Measurements from ENCODE around the gene CENPX. TPM values are rescaled to one million over a fixed set of nuclear protein-coding genes. Genes with fewer than 3 reads are reported as not detected.
A peak's percentile ranks its signal among the peaks of the same experiment; 100 is the strongest.

The CENPX gene
- total and polyA plus RNA-seq, 2 of the 13 experiments (the other 11 are each of a cell fraction or from before 2014, with no cell fraction given) = 92.7 to 170 TPM

DNA sequence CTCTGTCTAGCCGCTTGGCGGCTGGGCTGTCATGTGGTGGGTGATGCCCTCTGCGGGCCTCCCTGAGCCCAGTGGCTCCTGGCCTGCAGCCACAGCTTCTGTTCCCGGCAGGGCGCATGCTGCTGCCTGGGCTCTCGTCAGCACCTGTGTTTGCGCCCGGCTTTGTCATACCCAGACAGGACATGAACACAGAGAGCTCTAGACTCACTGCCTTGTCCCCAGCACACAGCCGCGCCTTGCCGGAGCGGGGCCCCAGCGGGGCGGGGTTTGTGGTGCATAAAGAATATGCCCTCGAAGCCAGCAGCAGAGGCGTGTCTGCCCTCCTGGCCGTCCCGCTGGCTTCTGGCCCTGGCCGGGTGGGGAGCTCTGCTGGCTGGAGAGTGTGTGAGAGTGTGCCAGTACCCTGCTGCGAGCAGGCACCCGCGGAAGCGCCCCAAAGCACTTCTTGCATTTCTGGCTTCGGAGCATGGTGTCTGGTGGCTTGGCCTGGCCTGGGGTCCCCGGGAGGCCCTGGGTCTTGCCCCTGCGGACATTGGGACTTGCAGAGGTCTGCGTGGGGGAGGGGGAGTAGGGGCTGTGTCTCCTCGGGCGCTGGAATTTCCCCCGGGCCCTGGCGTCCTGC lies 30.9 kb downstream of the CENPX start (continued):
- TF ChIP-seq, protein P1, sequence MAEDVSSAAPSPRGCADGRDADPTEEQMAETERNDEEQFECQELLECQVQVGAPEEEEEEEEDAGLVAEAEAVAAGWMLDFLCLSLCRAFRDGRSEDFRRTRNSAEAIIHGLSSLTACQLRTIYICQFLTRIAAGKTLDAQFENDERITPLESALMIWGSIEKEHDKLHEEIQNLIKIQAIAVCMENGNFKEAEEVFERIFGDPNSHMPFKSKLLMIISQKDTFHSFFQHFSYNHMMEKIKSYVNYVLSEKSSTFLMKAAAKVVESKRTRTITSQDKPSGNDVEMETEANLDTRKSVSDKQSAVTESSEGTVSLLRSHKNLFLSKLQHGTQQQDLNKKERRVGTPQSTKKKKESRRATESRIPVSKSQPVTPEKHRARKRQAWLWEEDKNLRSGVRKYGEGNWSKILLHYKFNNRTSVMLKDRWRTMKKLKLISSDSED (CRISPR knock-in tag; IDR thresholded peaks at IDR 0.05) = peak; percentile 93; the same call in 1 of the 2 replicates
- peak; percentile 82 for TF ChIP-seq HOXA3 (CRISPR knock-in tag; IDR thresholded peaks at IDR 0.05)
- TF ChIP-seq, protein P2, sequence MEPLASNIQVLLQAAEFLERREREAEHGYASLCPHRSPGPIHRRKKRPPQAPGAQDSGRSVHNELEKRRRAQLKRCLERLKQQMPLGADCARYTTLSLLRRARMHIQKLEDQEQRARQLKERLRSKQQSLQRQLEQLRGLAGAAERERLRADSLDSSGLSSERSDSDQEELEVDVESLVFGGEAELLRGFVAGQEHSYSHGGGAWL (CRISPR knock-in tag; IDR thresholded peaks at IDR 0.05) = peak; percentile 89; the same call in 1 of the 2 replicates
- no peak for TF ChIP-seq ZNF530 (CRISPR knock-in tag; IDR thresholded peaks at IDR 0.05; ENCODE audit: low read depth)
- no peak for TF ChIP-seq WIZ (CRISPR knock-in tag; IDR thresholded peaks at IDR 0.05)
- TF ChIP-seq HHEX (CRISPR knock-in tag; IDR thresholded peaks at IDR 0.05) = no peak
- peak; percentile 51 for TF ChIP-seq ZNF143 (CRISPR knock-in tag; IDR thresholded peaks at IDR 0.05)
- TF ChIP-seq, protein P3, sequence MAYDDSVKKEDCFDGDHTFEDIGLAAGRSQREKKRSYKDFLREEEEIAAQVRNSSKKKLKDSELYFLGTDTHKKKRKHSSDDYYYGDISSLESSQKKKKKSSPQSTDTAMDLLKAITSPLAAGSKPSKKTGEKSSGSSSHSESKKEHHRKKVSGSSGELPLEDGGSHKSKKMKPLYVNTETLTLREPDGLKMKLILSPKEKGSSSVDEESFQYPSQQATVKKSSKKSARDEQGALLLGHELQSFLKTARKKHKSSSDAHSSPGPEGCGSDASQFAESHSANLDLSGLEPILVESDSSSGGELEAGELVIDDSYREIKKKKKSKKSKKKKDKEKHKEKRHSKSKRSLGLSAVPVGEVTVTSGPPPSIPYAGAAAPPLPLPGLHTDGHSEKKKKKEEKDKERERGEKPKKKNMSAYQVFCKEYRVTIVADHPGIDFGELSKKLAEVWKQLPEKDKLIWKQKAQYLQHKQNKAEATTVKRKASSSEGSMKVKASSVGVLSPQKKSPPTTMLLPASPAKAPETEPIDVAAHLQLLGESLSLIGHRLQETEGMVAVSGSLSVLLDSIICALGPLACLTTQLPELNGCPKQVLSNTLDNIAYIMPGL (CRISPR knock-in tag; IDR thresholded peaks at IDR 0.05; ENCODE audit: borderline replicate concordance in 1 of 2, low read depth in 1 of 2) = peak; percentile 75 to 87; a peak in 3 of 4 replicates
- TF ChIP-seq CHD2 (IDR thresholded peaks at IDR 0.05; ENCODE audit: low read depth, low read length) = no peak; the same call in 1 of the 2 replicates
- TF ChIP-seq, protein P4, sequence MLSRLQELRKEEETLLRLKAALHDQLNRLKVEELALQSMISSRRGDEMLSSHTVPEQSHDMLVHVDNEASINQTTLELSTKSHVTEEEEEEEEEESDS (CRISPR knock-in tag; IDR thresholded peaks at IDR 0.05; ENCODE audit: borderline replicate concordance) = peak; percentile 93
- TF ChIP-seq ZNF264 (CRISPR knock-in tag; IDR thresholded peaks at IDR 0.05) = peak; percentile 87
- no peak for TF ChIP-seq NFE2 (CRISPR knock-in tag; IDR thresholded peaks at IDR 0.05)
- no peak; the same call in 1 of the 2 replicates for TF ChIP-seq POLR2AphosphoS2 (IDR thresholded peaks at IDR 0.05; ENCODE audit: low read depth, low read length)
- TF ChIP-seq SETDB1 (CRISPR knock-in tag; IDR thresholded peaks at IDR 0.05; ENCODE audit: borderline replicate concordance) = no peak
- TF ChIP-seq, protein P5, sequence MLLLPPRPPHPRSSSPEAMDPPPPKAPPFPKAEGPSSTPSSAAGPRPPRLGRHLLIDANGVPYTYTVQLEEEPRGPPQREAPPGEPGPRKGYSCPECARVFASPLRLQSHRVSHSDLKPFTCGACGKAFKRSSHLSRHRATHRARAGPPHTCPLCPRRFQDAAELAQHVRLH (CRISPR knock-in tag; IDR thresholded peaks at IDR 0.05; ENCODE audit: borderline replicate concordance, low read depth) = peak; percentile 93
- peak; percentile 73 for TF ChIP-seq TEAD3 (CRISPR knock-in tag; optimal IDR thresholded peaks at IDR 0.05; ENCODE audit: borderline replicate concordance)
- no peak for TF ChIP-seq ZNF570 (CRISPR knock-in tag; IDR thresholded peaks at IDR 0.05; ENCODE audit: borderline replicate concordance)
- peak; percentile 66; the same call in 1 of the 2 replicates for TF ChIP-seq ZNF841 (CRISPR knock-in tag; IDR thresholded peaks at IDR 0.05; ENCODE audit: borderline replicate concordance)
- TF ChIP-seq, protein P6, sequence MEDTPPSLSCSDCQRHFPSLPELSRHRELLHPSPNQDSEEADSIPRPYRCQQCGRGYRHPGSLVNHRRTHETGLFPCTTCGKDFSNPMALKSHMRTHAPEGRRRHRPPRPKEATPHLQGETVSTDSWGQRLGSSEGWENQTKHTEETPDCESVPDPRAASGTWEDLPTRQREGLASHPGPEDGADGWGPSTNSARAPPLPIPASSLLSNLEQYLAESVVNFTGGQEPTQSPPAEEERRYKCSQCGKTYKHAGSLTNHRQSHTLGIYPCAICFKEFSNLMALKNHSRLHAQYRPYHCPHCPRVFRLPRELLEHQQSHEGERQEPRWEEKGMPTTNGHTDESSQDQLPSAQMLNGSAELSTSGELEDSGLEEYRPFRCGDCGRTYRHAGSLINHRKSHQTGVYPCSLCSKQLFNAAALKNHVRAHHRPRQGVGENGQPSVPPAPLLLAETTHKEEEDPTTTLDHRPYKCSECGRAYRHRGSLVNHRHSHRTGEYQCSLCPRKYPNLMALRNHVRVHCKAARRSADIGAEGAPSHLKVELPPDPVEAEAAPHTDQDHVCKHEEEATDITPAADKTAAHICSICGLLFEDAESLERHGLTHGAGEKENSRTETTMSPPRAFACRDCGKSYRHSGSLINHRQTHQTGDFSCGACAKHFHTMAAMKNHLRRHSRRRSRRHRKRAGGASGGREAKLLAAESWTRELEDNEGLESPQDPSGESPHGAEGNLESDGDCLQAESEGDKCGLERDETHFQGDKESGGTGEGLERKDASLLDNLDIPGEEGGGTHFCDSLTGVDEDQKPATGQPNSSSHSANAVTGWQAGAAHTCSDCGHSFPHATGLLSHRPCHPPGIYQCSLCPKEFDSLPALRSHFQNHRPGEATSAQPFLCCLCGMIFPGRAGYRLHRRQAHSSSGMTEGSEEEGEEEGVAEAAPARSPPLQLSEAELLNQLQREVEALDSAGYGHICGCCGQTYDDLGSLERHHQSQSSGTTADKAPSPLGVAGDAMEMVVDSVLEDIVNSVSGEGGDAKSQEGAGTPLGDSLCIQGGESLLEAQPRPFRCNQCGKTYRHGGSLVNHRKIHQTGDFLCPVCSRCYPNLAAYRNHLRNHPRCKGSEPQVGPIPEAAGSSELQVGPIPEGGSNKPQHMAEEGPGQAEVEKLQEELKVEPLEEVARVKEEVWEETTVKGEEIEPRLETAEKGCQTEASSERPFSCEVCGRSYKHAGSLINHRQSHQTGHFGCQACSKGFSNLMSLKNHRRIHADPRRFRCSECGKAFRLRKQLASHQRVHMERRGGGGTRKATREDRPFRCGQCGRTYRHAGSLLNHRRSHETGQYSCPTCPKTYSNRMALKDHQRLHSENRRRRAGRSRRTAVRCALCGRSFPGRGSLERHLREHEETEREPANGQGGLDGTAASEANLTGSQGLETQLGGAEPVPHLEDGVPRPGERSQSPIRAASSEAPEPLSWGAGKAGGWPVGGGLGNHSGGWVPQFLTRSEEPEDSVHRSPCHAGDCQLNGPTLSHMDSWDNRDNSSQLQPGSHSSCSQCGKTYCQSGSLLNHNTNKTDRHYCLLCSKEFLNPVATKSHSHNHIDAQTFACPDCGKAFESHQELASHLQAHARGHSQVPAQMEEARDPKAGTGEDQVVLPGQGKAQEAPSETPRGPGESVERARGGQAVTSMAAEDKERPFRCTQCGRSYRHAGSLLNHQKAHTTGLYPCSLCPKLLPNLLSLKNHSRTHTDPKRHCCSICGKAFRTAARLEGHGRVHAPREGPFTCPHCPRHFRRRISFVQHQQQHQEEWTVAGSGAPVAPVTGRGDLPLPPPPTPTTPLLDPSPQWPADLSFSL (CRISPR knock-in tag; IDR thresholded peaks at IDR 0.05) = no peak

Measured in HepG2 (cell line).